B cell (primary cell): ENCODE data around the gene SGCA. TPM values are rescaled to one million over a fixed set of nuclear protein-coding genes. Genes with fewer than 3 reads are reported as not detected.

Source experiments
- ATAC-seq: fragments of 200-7000 bp; cut with Tn5 transposase; one replicate; pipeline ENCODE4 v1.10.0; 2021; ENCODE audit warnings: low read depth, mild to moderate bottlenecking, moderate number of reproducible peaks, moderate library complexity
- CTCF ChIA-PET: fragments of 350-600 bp; sonication (Branson Sonifier 250); formaldehyde crosslinking; loops from one replicate; lab custom pipeline; 2021; ENCODE audit warnings: antibody characterized with exemption, inconsistent platforms; lab: Charles Lee
- POLR2A ChIA-PET: fragments of 350-600 bp; sonication (Branson Sonifier 250); formaldehyde crosslinking; loops from one replicate; lab custom pipeline; 2021; ENCODE audit warnings: antibody characterized with exemption; lab: Charles Lee
- DNase-seq: peaks from one replicate; pipeline ENCODE4 v3.0.0; 2013
- H2AFZ ChIP-seq: 2 replicates; pipeline ENCODE4 v1.6.1; 2012; ENCODE audit warnings: mild to moderate bottlenecking, low read depth, low read length; ENCODE audit not compliant: insufficient read depth, poor library complexity, severe bottlenecking
- H3K27ac ChIP-seq, 2 donors: 1 replicate in 1 of 2; 2 replicates in 1 of 2; pipeline ENCODE4 v1.5.1; 2012 to 2013; ENCODE audit warnings: low read length in 2 of 2, mild to moderate bottlenecking in 2 of 2, moderate library complexity in 1 of 2
- H3K27me3 ChIP-seq, 4 experiments: fragments of 200-600 bp in 1 of 4; sonication (generic) in 1 of 4; replicated peaks in 1 of 4; 1 replicate in 2 of 4; 2 replicates in 2 of 4; pipeline versions ENCODE4 v1.6.1 to v1.7.0; 2013 to 2016; ENCODE audit warnings: low read length in 3 of 4, mild to moderate bottlenecking in 2 of 4, mixed read lengths in 1 of 4, moderate library complexity in 1 of 4; ENCODE audit not compliant: insufficient read depth in 4 of 4, control insufficient read depth in 3 of 4; ENCODE audit errors: control extremely low read depth in 1 of 4
- H3K36me3 ChIP-seq, 2 experiments: replicated peaks in 1 of 2; 1 replicate in 1 of 2; 2 replicates in 1 of 2; pipeline versions ENCODE4 v1.6.1 to v1.7.1; 2013; ENCODE audit warnings: low read length in 1 of 2; ENCODE audit not compliant: insufficient read depth in 2 of 2, control insufficient read depth in 1 of 2; ENCODE audit errors: control extremely low read depth in 1 of 2, extremely low read depth in 1 of 2
- H3K4me1 ChIP-seq, 2 donors: fragments of 200-600 bp in 1 of 2; sonication (generic) in 1 of 2; 1 replicate in 1 of 2; 2 replicates in 1 of 2; pipeline versions ENCODE4 v1.5.1 to v1.6.1; 2013 to 2017; ENCODE audit warnings: low read length in 2 of 2; ENCODE audit not compliant: control insufficient read depth in 2 of 2, insufficient read depth in 2 of 2
- H3K4me2 ChIP-seq: replicated peaks from 2 replicates; pipeline ENCODE3; 2012; ENCODE audit warnings: mild to moderate bottlenecking, low read depth, low read length; ENCODE audit not compliant: poor library complexity, severe bottlenecking
- H3K4me3 ChIP-seq, 5 experiments: fragments of 200-600 bp in 1 of 5; sonication (generic) in 1 of 5; 1 replicate in 3 of 5; 2 replicates in 2 of 5; pipeline versions ENCODE4 v1.5.1 to v1.7.0; 2011 to 2016; ENCODE audit warnings: low read length in 4 of 5, mild to moderate bottlenecking in 4 of 5, low read depth in 2 of 5, control low read depth in 1 of 5, moderate library complexity in 1 of 5; ENCODE audit not compliant: insufficient read depth in 1 of 5; ENCODE audit errors: control extremely low read depth in 1 of 5, extremely low read depth in 1 of 5
- H3K79me2 ChIP-seq: fragments of 200-600 bp; sonication (generic); one replicate; pipeline ENCODE4 v1.6.0; 2016; ENCODE audit warnings: low read length; ENCODE audit not compliant: control insufficient read depth, insufficient read depth
- H3K9ac ChIP-seq: fragments of 200-600 bp; sonication (generic); 2 replicates; pipeline ENCODE4 v1.6.1; 2017; ENCODE audit warnings: mild to moderate bottlenecking, low read length, moderate library complexity
- H3K9me3 ChIP-seq, 3 donors: one replicate each; pipeline versions ENCODE4 v1.6.1 to v1.7.1; 2013; ENCODE audit warnings: low read length in 2 of 3; ENCODE audit not compliant: control insufficient read depth in 2 of 3, insufficient read depth in 1 of 3; ENCODE audit errors: control extremely low read depth in 1 of 3
- H4K20me1 ChIP-seq: 2 replicates; pipeline ENCODE4 v1.6.0; 2012; ENCODE audit warnings: mild to moderate bottlenecking, low read length; ENCODE audit not compliant: insufficient read depth, control insufficient read depth, poor library complexity, severe bottlenecking
- H3K27ac Mint-ChIP-seq: one replicate; pipeline ENCODE4 v1.8.0; 2021; ENCODE audit warnings: mixed read lengths
- H3K27me3 Mint-ChIP-seq: one replicate; pipeline ENCODE4 v1.8.0; 2021; ENCODE audit warnings: mixed read lengths
- H3K4me1 Mint-ChIP-seq: one replicate; pipeline ENCODE4 v1.8.0; 2021; ENCODE audit warnings: mixed read lengths
- H3K4me3 Mint-ChIP-seq: one replicate; pipeline ENCODE4 v1.8.0; 2021; ENCODE audit warnings: mixed read lengths
- H3K9me3 Mint-ChIP-seq: one replicate; pipeline ENCODE4 v1.8.0; 2022; ENCODE audit warnings: mixed read lengths; ENCODE audit not compliant: insufficient read depth
- CTCF ChIP-seq: fragments of 200-600 bp; IDR thresholded peaks from one replicate; pipeline ENCODE4 v1.8.0; 2022; ENCODE audit warnings: antibody characterized with exemption, mild to moderate bottlenecking
- EZH2 ChIP-seq: IDR thresholded peaks from 2 replicates; pipeline ENCODE4 v1.6.1; 2012; ENCODE audit warnings: borderline replicate concordance, low read depth, mild to moderate bottlenecking, moderate library complexity, low read length; ENCODE audit not compliant: insufficient read depth, poor library complexity, severe bottlenecking
- WGBS: methylation state at CpG from one replicate; pipeline ENCODE4 v1.1.5; 2013; ENCODE audit warnings: missing lambda C conversion rate; ENCODE audit not compliant: insufficient coverage; 5-methylcytosine and 5-hydroxymethylcytosine counted together
- intact Hi-C: fragments of 100-400 bp; cut with micrococcal nuclease; formaldehyde crosslinking; loops from one replicate; pipeline ENCODE4 v1.10.0; 2022
- polyA plus RNA-seq: library from polyadenylated mRNA; depleted of rRNA; stranded (reverse); fragments of >200 nt; gene quantifications from 2 replicates; pipeline ENCODE4 v1.2.3, GENCODE V29; 2012
- total RNA-seq, 2 donors: library from RNA; stranded (reverse); fragments of 120-200 nt in 1 of 2; gene quantifications; 1 replicate in 1 of 2; 2 replicates in 1 of 2; pipeline versions ENCODE4 v1.2.3 to v1.2.4, GENCODE V29; 2013 to 2022

SGCA gene
- total and polyA plus RNA-seq, 2 donors (not counting 1 experiment from before 2014, with no cell fraction given) = 4.4 to 4.5 TPM

- H2AFZ ChIP-seq = no peak overlapping the region
- no peaks in the 10 kb centered on the region for H3K36me3 ChIP-seq
- H3K27me3 Mint-ChIP-seq = peaks cover 33% of the 10 kb centered on the region
- intact Hi-C loops = no loop called here
- H4K20me1 ChIP-seq = no peaks in the 10 kb centered on the region
- H3K27me3 ChIP-seq = peaks cover 0 to 19% (median 7%) of the 10 kb centered on the region in 4 experiments
- H3K9ac ChIP-seq = no peak overlapping the region
- peaks cover 0 to 3% (median 0%) of the 10 kb centered on the region in 3 donors for H3K9me3 ChIP-seq
- no peak for ATAC-seq
- 67% methylated on average over 7 of the region's 15 CpGs for WGBS
- CTCF ChIA-PET = interaction anchor here (1.0 to 6.9 kb wide), 6 partner anchors 9 to 86 kb away, joined by 3 to 65 read pairs (median 7); partner anchors contain the start of gene COL1A1
- peaks cover 8% of the 10 kb centered on the region in 2 donors for H3K4me1 ChIP-seq
- no peaks in the 10 kb centered on the region for H3K9me3 Mint-ChIP-seq
- POLR2A ChIA-PET = no interaction called here
- no peak overlapping the region for H3K4me3 Mint-ChIP-seq
- no peaks in the 10 kb centered on the region for H3K79me2 ChIP-seq
- H3K4me1 Mint-ChIP-seq = peaks cover 11% of the 10 kb centered on the region
- TF ChIP-seq CTCF (no peak), EZH2 (no peak)
- H3K4me3 ChIP-seq = no peak overlapping the region
- H3K27ac ChIP-seq = no peak overlapping the region
- H3K27ac Mint-ChIP-seq = no peak overlapping the region
- no peak overlapping the region for H3K4me2 ChIP-seq
- no peak for DNase-seq
Observed at GRCh38 chr17:50212121-50212843, 46.5 kb downstream of the SGCA start.
